Activated T-helper 17 cell treated with anti-CD3 and anti-CD28 coated beads, Interleukin-2, amount 50 U/mL, for 72 hours (primary cell): ENCODE measurements around the gene UNC119B. TPM values are rescaled to one million over a fixed set of nuclear protein-coding genes. Genes with fewer than 3 reads are reported as not detected.

Source experiments
- ATAC-seq: fragments of 150-1000 bp; cut with Tn5 transposase; replicated peaks from 2 replicates; pipeline ENCODE4 v1.10.0; 2021; ENCODE audit warnings: mild to moderate bottlenecking, moderate library complexity
- H3K27ac Mint-ChIP-seq: one replicate; pipeline ENCODE4 v1.8.0; 2022; ENCODE audit warnings: mixed read lengths
- H3K27me3 Mint-ChIP-seq: one replicate; pipeline ENCODE4 v1.8.0; 2022; ENCODE audit warnings: mixed read lengths
- H3K36me3 Mint-ChIP-seq: one replicate; pipeline ENCODE4 v1.8.0; 2022; ENCODE audit warnings: low read depth, mild to moderate bottlenecking, mixed read lengths
- H3K4me1 Mint-ChIP-seq: one replicate; pipeline ENCODE4 v1.8.0; 2022; ENCODE audit warnings: mixed read lengths
- H3K4me3 Mint-ChIP-seq: one replicate; pipeline ENCODE4 v1.8.0; 2022; ENCODE audit warnings: mild to moderate bottlenecking, mixed read lengths
- H3K9me3 Mint-ChIP-seq: one replicate; pipeline ENCODE4 v1.8.0; 2022; ENCODE audit warnings: mixed read lengths
- total RNA-seq, 2 donors: library from RNA; stranded (reverse); gene quantifications; one replicate each; pipeline ENCODE4 v1.2.3, GENCODE V29; 2022

Gene UNC119B
- total RNA-seq, 2 donors from 2014 or later, result 23.8 to 31.1 TPM

GRCh38 chr12:120771097-120771496, 60.8 kb downstream of the UNC119B start:
- Mint-ChIP-seq H3K27me3 (no peaks in the 10 kb centered on the region), H3K27ac (peak overlapping the region; percentile 55), H3K36me3 (peaks cover 63% of the 10 kb centered on the region), H3K4me1 (peaks cover 10% of the 10 kb centered on the region), H3K4me3 (no peak overlapping the region), H3K9me3 (no peaks in the 10 kb centered on the region)
- no peak for ATAC-seq

Other genes starting within 250 kb of the UNC119B start
- 100 to 1,000 TPM; 138 to 246 TPM for gene SRSF9, start 240.7 kb upstream of the UNC119B start, total RNA-seq
- 100 to 1,000 TPM in 1 of 2 donors, 10 to 100 TPM in 1; 69.2 to 197 TPM for gene DYNLL1, start 214.3 kb upstream of the UNC119B start, total RNA-seq
- 10 to 100 TPM; 17.2 to 21.8 TPM for gene COQ5, start 181.3 kb upstream of the UNC119B start, total RNA-seq
- gene RNF10, start 176.1 kb upstream of the UNC119B start, total RNA-seq, result 100 to 1,000 TPM; 182 to 212 TPM
- gene POP5, start 129.1 kb upstream of the UNC119B start, total RNA-seq, result 10 to 100 TPM; 29.9 to 41.5 TPM
- gene CABP1, start 69.8 kb upstream of the UNC119B start, total RNA-seq, result 1 to 10 TPM in 1 of 2 donors, under 1 TPM in 1; 0.56 to 6.9 TPM
- gene MLEC, start 23.3 kb upstream of the UNC119B start, total RNA-seq, result 10 to 100 TPM; 58.6 to 90.5 TPM
- 10 to 100 TPM; 13.2 to 16.2 TPM for gene ACADS, start 15.4 kb downstream of the UNC119B start, total RNA-seq
- 10 to 100 TPM; 33.7 to 34.5 TPM for gene SPPL3, start 193.9 kb downstream of the UNC119B start, total RNA-seq